Renal cortical epithelial cell (primary cell): ENCODE data around the gene SOWAHC. TPM values are rescaled to one million over a fixed set of nuclear protein-coding genes. Genes with fewer than 3 reads are reported as not detected.
"Not testable (repeated sequence)": the region's sequence is repeated elsewhere in the genome, so short reads cannot be mapped to it uniquely, and the experiment has no call there.

ENCODE experiments used
- DNase-seq: peaks from one replicate; pipeline ENCODE4 v3.0.0-alpha.2; 2011; ENCODE audit warnings: low read depth
- total RNA-seq: library from RNA; depleted of rRNA; stranded (reverse); fragments of >200 nt; gene quantifications from 2 replicates; pipeline ENCODE4 v1.2.3, GENCODE V29; 2014

Gene SOWAHC
- total RNA-seq, 1 donor from 2014 or later, result 20.7 TPM

DNA sequence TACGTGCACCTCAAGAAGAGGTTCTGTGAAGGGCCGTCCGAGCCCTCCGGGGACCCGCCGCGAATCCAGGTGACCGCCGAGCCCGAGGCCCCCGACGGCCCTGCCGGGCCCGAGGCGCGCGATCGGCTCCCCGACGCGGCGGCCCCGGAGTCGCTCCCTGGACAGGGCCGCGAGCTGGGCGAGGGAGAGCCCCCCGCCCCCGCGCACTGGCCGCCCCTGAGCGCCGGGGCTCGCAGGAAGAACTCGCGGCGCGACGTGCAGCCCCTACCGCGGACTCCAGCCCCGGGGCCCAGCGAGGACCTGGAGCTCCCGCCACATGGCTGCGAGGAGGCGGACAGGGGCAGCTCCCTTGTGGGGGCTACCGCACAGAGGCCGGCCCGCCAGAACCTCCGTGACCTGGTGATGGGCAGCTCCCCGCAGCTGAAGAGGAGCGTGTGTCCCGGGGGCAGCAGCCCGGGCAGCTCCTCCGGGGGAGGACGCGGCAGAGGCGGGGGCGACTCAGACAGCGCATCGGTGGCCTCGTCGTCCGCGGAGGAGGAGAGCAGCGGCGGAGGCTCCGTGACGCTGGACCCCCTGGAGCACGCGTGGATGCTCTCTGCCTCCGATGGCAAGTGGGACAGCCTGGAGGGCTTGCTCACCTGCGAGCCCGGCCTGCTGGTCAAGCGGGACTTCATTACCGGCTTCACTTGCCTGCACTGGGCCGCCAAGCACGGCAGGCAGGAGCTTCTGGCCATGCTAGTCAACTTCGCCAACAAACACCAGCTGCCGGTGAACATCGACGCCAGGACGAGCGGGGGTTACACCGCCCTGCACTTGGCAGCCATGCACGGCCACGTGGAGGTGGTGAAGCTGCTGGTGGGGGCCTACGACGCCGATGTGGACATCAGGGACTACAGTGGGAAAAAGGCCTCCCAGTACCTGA lies 812 bp downstream of the SOWAHC start:
- DNase-seq, result no peak

- DNase-seq, result no peak
Observed at GRCh38 chr2:109615637-109616144, 1.5 kb downstream of the SOWAHC start.

DNA sequence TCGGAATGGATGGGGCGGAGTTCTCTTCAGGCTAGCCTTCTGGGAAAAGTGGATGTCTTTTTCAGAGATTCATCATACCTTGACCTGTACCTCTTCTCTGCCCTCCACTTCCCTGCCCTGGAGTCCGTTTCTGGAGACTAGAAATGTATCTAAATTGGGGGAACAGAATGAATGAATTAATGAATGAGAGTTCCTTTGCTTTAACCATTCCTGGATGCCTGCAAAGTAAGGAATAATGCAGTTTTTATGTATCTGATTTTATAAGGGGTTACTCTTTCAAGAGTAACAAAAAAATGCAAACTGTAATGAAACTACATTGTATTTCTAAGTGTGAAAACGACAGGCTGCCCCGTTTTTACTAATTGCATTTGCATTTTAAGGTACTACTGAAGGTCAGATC lies 2.0 kb downstream of the SOWAHC start:
- no peak for DNase-seq

DNA sequence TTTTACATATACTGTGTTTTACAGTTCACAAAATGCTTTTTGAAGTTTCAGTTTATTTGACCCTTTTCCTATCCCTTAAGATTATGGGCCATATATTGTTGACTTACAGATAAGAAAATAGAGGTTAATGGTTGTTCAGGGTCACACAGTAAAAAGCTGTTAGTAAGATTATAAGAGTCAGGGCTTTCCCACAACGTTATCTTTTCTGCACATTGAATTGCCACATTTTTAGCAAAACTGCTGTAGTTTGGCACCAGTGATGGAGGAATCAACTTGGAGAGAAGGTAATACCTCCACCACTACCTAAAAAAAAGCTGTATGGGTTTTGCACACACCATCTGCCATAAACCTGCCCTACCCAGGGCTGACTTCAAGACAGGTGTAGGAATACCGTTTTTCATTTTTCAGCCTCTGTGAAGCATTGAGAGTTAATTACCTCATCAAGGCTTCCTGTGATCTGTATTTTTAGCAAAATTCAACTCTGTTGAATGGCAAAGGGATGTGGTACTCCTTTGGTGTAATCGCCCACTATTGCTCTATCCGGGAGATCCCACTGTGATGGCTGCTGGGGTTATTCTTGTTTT lies 5.0 kb downstream of the SOWAHC start:
- DNase-seq, result no peak

- DNase-seq, result no peak
Observed at GRCh38 chr2:109623297-109623696, 9.1 kb downstream of the SOWAHC start.

GRCh38 chr2:109623923-109624322 lies 9.8 kb downstream of the SOWAHC start:
- DNase-seq, result no peak

DNA sequence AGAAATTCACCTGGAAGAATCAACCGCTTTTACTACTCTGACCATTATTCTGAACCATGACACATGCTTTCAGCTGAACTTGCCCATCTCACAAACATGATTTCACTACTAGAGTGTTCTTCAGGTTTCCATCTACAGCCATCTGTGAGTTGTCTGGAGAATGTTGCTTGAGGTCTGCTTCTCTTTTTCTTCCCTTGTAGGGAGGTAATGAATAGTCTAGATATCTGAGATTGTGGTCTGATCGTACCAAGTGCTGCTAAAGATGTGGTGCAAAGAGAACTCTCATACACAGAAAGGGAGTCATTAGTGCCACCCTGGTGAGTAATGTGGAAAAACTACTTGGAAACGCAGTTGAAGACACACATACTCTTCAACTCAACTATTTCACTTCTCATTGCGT lies 10.2 kb downstream of the SOWAHC start:
- DNase-seq, result no peak

DNA sequence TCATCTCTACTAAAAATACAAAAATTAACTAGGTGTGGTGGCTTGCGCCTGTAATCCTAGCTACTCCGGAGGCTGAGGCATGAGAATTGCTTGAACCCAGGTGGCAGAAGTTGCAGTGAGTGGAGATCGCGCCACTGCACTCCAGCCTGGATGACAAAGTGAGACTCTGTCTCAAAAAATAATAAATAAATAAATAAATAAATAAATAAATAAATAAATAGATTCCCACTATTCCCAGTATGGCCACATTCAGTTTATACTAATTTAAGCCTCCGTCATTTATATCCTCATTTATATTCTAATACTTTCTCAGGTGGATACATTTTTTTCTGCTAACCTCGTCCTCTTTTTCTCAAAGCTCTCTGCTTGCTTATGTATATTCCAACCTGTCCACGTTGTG lies 14.2 kb downstream of the SOWAHC start:
- DNase-seq, result not testable (repeated sequence)

DNA sequence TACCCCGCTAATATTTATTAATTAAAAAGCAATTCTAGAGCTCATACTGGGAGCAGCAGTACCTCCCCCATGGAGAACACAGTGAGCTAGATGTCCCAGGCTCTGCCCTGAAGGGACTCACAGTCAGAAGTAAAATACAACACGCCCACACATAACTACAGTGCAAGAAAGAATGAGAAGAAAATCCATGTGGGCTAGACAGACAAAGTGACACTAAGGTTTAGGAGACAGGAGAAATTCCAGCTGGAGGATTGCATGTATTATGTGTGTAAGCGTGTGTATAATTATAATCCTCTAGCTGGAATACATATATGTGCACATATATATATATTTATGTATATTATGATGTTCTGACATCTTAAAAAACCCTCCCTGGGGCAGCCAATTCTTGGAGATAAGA lies 15.7 kb downstream of the SOWAHC start:
- DNase-seq, result peak; percentile 38

- DNase-seq, result no peak
Observed at GRCh38 chr2:109630441-109631430, 16.6 kb downstream of the SOWAHC start.

DNA sequence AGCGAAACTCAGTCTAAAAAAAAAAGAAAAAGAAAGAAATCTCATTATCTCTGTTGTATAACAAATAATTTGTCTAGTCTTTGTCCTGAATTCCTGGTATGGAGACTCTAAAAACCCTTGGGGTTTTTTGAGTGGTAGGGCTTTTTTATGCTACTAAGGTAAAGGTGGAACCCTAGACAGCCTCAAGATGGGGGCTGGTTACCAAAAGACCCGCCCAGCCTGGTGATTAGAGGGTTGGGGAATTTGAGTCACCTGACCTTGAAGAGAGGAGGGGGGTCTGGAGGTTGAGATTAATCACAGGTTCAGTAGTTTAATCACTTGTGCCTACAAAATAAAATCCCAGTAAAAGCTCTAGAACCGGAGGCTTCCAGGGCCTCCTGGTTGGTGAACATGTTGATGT lies 17.6 kb downstream of the SOWAHC start:
- no peak for DNase-seq

GRCh38 chr2:109632158-109632789 lies 18.1 kb downstream of the SOWAHC start:
- no peak for DNase-seq

DNA sequence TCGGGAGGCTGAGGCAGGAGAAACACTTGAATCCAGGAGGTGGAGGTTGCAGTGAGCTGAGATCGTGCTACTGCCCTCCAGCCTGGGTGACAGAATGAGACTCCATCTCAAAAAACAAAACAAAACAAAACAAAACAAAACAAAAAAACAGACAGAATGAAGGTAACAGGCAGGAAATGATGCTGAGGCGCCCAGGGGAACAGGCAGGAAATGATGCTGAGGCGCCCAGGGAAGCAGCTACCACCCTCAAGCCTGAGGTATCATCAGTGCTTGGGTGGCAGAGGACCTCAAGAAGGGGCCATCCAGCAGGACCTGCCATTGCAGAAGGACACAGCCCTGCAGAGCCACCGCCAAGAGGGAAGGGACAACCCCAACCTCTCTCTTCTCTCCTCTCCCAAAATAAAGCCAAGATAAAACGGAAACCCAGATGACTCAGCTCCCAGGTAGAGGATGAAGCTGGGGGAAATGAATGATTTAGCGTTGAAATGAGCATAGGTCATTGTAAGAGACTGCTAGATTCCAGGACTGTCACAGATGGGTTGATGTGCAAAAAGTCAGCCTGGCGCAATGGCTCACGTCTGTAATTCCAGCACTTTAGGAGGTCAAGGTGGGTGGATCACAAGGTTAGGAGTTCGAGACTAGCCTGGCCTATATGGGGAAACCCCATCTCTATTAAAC lies 19.3 kb downstream of the SOWAHC start:
- no peak for DNase-seq

- no peak for DNase-seq
Observed at GRCh38 chr2:109635426-109636304, 21.5 kb downstream of the SOWAHC start.

- no peak for DNase-seq
Observed at GRCh38 chr2:109636317-109636716, 22.2 kb downstream of the SOWAHC start.

GRCh38 chr2:109637749-109638570 lies 23.8 kb downstream of the SOWAHC start:
- DNase-seq, result no peak

DNA sequence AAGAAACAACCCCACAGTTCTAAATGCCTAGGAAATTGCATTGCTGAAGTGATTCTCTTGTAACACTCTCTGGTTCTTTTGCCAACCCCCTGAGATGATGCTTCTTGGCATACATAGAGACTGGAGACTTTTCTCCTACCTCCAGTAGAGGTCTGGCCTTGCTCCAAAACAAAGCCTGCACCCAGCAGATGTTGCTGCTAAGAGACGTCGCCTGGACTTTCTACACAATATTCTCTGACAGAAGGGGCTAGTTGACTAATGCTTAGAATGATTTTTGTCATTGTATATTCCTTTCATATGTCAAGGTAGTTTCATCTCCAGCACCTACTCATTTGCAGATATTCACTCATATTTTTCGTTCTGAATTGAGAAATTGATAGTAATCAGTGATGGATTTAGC lies 24.6 kb downstream of the SOWAHC start:
- no peak for DNase-seq

DNA sequence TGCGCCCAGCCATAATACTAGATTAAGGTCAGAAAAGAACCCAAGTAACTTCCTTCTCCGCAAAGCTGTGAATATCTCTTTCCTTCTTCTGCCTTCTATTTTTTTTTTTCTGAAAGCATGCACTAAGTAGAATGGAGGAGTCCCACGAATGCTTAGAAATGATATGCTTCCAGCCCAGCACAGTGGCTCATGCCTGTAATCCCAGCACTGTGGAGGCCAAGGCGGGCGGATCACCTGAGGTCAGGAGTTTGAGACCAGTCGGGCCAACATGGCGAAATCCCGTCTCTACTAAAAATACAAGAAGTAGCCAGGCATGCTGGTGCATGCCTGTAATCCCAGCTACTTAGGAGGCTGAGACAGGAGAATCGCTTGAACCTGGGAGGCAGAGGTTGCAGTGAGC lies 25.8 kb downstream of the SOWAHC start:
- not testable (repeated sequence) for DNase-seq
